ENCODE data around the gene SSR2. TPM values are rescaled to one million over a fixed set of nuclear protein-coding genes. Genes with fewer than 3 reads are reported as not detected.

The SSR2 gene
- total RNA-seq, 1 donor from 2014 or later: 564 TPM

DNA sequence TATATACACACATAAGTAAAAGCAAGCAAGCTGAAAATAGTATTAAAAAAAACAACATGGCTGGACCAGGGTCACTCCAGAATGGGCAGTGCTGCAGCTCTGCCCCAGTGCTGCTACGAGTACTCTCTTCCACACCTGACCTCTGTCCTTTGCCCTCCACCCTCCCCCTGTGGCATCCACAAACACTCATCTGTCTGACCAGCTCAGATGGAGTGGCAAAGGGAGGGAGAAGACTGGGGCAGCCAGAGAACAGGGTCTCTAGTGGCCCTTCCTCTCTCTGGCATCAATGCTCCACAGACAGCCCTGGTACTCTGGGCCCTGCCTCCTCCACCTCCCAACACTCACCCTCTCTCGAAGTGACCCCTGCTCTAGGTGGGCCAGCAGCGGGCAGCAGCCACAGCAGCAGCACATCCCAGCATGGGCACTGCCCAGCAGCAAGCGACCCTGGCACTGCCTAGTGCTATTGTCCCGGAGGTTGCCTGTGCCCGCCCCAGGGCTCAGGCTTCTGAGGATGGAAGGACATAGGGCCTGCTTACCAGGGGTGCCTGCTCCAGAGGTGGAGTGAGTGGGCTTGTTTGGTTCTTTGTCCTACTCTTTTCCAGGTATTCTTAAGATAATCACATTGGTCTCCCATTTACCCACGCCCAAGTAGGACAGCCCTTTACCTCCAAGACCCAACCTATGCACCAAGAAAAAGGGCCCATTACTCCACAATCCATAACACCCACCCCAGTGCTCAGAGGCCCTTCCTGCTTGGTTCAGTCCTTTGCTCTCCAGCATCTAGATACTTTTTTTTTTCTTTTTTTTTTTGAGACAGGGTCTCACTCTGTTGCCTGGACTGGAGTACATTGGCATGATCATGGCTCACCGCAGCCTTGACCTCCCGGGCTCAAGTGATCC is 48.6 kb downstream of the SSR2 start:
- FAIRE-seq (no peak), DNase-seq (ENCODE audit: low read depth) (no peak)
- Histone ChIP-seq H3K36me3 (ENCODE audit: control insufficient read depth, insufficient read depth, low read length) (peaks cover 33% of the 10 kb centered on the region), H3K27me3 (ENCODE audit: control insufficient read depth, insufficient read depth, low read length) (no peaks in the 10 kb centered on the region), H3K4me3 (ENCODE audit: low read depth, low read length) (no peak overlapping the region)
- TF ChIP-seq, protein P1, sequence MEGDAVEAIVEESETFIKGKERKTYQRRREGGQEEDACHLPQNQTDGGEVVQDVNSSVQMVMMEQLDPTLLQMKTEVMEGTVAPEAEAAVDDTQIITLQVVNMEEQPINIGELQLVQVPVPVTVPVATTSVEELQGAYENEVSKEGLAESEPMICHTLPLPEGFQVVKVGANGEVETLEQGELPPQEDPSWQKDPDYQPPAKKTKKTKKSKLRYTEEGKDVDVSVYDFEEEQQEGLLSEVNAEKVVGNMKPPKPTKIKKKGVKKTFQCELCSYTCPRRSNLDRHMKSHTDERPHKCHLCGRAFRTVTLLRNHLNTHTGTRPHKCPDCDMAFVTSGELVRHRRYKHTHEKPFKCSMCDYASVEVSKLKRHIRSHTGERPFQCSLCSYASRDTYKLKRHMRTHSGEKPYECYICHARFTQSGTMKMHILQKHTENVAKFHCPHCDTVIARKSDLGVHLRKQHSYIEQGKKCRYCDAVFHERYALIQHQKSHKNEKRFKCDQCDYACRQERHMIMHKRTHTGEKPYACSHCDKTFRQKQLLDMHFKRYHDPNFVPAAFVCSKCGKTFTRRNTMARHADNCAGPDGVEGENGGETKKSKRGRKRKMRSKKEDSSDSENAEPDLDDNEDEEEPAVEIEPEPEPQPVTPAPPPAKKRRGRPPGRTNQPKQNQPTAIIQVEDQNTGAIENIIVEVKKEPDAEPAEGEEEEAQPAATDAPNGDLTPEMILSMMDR (IDR thresholded peaks at IDR 0.05; ENCODE audit: insufficient read depth, low read length, severe bottlenecking): no peak

DNA sequence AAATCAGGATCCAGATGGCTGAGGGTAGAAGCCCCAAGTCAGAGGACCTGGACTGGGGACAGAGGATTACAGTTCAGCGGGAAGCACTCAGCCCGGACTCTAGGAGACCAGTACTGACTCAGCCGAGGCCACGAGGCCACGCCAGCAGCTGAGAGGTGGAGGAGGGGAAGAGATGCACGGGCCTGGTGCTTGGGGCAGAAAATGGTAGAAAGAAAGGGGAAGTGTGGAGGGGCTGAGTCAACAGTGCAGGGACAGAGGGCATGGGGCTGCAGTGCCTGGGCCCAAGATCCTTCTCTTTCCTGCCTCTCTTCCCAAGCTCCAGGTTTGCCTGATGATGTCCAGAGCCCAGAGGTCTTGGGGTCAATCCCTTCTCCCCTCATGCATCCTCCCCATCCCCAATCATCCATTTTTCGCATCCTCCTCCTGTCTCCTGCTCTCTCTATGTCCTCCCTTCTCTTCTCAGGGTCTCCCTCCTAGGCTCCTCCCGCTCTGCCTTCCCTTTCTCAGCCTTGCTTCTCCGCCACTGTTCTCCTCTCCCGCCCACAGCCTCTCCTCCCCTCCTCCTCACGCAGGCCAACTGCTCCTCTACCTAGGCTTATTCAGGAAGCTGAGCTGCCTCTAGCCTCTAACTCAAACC is 50.1 kb downstream of the SSR2 start:
- TF ChIP-seq, protein P1 (IDR thresholded peaks at IDR 0.05; ENCODE audit: insufficient read depth, low read length, severe bottlenecking): no peak
- no peaks in the 10 kb centered on the region for H3K27me3 ChIP-seq (ENCODE audit: control insufficient read depth, insufficient read depth, low read length)
- FAIRE-seq (no peak), DNase-seq (ENCODE audit: low read depth) (no peak)
- H3K36me3 ChIP-seq (ENCODE audit: control insufficient read depth, insufficient read depth, low read length): peaks cover 44% of the 10 kb centered on the region
- no peak overlapping the region for H3K4me3 ChIP-seq (ENCODE audit: low read depth, low read length)

DNA sequence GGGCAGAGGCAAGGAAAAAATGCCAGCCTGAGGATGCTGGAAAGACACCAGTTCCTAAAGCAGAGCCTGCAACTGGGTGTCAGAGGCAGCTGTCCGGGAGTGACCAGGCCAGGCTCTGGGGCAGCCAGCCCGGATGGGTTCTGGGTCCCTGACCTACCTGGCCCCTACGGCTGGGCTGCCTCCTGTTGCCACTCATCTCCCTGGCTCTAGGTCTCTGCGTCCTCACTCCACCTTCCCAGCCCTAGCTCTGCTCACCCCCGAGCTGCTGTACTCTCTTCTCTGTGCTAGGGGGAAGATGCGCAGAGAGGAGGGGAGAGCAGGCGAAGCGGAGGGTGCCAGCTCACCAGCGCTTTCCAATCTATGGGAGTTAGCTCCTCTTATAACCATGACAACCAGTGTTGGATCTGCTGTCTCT is 51.4 kb downstream of the SSR2 start:
- DNase-seq (ENCODE audit: low read depth): no peak
- H3K4me3 ChIP-seq (ENCODE audit: low read depth, low read length): no peak overlapping the region
- FAIRE-seq: no peak
- H3K36me3 ChIP-seq (ENCODE audit: control insufficient read depth, insufficient read depth, low read length): peaks cover 49% of the 10 kb centered on the region
- H3K27me3 ChIP-seq (ENCODE audit: control insufficient read depth, insufficient read depth, low read length): no peaks in the 10 kb centered on the region
- TF ChIP-seq, protein P1 (IDR thresholded peaks at IDR 0.05; ENCODE audit: insufficient read depth, low read length, severe bottlenecking): no peak

DNA sequence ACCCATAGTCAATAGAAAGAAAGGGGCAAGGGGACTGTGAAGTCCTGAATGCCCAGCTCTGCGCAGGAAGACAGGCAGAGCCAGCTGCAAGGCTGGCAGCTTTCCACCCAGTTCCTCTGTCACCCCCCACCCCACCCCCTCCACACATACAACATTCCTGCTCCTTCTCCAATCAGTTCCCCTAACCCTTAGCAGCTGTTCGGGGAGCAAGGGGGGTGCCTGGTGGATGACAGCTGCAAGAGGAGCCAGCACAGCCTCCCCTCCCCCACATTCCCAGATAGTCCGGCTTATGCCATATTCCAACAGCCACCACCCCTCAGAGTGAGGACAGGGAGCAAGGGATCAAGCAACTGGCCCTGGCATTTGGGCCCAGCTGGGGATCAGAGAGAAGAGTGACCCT is 52.1 kb downstream of the SSR2 start:
- FAIRE-seq (no peak), DNase-seq (ENCODE audit: low read depth) (no peak)
- Histone ChIP-seq H3K36me3 (ENCODE audit: control insufficient read depth, insufficient read depth, low read length) (peaks cover 51% of the 10 kb centered on the region), H3K4me3 (ENCODE audit: low read depth, low read length) (no peak overlapping the region), H3K27me3 (ENCODE audit: control insufficient read depth, insufficient read depth, low read length) (no peaks in the 10 kb centered on the region)
- TF ChIP-seq, protein P1 (IDR thresholded peaks at IDR 0.05; ENCODE audit: insufficient read depth, low read length, severe bottlenecking): no peak

DNA sequence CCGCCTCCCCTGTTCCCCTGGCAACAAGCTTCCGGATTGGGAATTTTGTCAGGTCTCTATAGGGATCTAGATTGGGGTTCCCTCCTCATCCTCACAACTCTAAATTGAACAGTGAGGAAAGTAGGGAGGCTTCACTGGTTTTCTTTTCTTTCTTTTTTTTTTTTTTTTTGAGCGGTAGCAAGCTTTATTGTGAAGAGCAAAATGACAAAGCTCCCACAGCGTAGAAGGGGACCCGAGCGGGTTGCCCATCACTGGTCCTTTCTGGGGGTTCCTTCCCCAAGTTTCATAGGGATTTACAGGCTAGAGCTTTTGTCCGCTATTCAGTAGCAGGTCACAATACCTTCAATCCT is 52.7 kb downstream of the SSR2 start:
- no peaks in the 10 kb centered on the region for H3K27me3 ChIP-seq (ENCODE audit: control insufficient read depth, insufficient read depth, low read length)
- TF ChIP-seq, protein P1 (IDR thresholded peaks at IDR 0.05; ENCODE audit: insufficient read depth, low read length, severe bottlenecking): no peak
- DNase-seq (ENCODE audit: low read depth) (no peak), FAIRE-seq (no peak)
- peaks cover 49% of the 10 kb centered on the region for H3K36me3 ChIP-seq (ENCODE audit: control insufficient read depth, insufficient read depth, low read length)
- H3K4me3 ChIP-seq (ENCODE audit: low read depth, low read length): no peak overlapping the region
